NK-92 (cell line): Measurements from ENCODE around the gene ST13.
"Not testable (repeated sequence)": the region's sequence is repeated elsewhere in the genome, so short reads cannot be mapped to it uniquely, and the experiment has no call there.

Source experiments
- DNase-seq: peaks from one replicate; lab custom pipeline; 2025; ENCODE audit not compliant: unreplicated experiment; lab: John Stamatoyannopoulos, UW

Gene ST13

DNA sequence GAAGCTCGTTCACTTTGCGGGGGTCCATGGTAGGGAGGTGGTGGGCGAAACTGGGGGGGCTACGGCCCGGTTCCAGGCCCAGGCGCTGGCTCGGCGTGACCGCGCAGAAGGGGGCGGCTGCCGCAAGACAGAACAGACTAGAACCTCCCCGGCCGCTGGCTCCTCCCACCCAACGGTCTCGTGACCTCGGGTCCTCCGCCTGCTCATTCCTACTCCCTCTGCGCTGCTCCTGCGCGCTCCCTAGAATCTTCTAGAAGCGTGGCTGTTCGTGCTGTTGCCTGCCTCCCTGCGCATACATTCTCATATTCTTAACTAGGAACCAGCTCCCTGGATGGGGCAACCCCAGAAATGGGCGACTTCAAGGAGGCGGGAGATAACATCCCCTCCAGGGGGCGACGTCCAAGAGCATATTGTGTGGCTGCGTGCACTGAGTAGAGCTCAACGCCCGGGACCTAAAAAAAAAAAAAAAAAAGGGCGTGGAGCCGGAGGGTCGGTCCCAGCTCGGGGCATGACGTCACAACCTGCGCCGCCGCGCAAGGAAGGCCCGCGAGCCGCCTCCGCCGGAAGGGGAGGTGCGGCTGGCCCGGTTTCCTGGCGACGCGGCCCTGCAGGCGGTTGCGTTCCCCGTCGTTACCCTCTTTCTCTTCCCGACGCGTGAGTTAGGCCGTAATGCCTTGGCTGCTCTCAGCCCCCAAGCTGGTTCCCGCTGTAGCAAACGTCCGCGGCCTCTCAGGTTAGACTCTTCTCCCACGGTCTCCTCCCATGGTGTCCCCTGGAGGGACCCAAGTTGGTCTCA, at the start of gene ST13, which contains the start of gene XPNPEP3:
ST13 (minus strand) TSS at position 127 of the 796 bp plus-strand sequence; CDS start at position 28, 99 bp downstream.
XPNPEP3 (plus strand) TSS at position 636 of the 796 bp plus-strand sequence; CDS start at position 670, 34 bp downstream.
- peak; percentile 77 for DNase-seq

- no peak for DNase-seq
These were observed 47.7 kb upstream of the ST13 start for GRCh38 chr22:40904101-40904500.

GRCh38 chr22:40898850-40899357, 42.5 kb upstream of the ST13 start:
- no peak for DNase-seq

DNA sequence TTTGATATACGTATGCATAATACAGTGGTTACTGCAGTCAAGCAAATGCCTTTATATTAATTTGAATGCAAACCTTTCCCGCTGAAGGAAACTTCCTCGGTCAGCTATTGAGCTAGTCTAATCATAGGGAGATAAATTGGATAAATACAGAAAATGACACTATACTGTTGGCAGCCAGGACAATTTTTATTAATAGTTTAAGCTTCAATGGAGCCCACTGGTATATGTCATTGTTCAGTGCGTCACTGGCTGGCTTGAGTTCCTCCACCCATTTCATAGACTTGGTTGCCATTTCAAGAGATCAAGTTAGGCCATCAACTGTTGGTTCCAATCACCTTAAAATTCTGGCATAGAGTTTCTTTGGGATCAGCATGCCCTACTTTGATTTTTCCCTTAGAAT, 38.0 kb upstream of the ST13 start:
- no peak for DNase-seq

GRCh38 chr22:40890881-40891280, 34.4 kb upstream of the ST13 start:
- DNase-seq: no peak

- no peak for DNase-seq
These were observed 32.7 kb upstream of the ST13 start for GRCh38 chr22:40889116-40889515.

DNA sequence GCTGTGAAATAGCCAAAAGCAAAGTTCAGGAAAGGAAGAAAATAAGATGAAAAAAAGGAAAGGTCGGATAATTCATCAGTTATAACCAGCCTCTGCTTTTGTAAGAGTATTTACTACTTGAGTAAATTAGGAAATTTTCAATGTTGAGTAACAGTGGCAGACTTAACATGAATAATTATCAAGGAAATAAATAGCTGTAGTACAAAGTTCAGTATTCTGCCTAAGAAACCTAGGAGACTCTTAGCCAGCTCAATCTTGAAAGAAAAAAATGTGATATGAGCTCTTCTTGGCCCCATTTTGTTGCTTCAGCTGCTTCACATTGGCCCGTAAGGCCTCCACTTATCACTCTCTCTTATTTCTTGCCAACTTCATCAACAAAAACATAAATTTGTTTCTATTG, 22.5 kb upstream of the ST13 start:
- no peak for DNase-seq

- DNase-seq: no peak
These were observed 21.0 kb upstream of the ST13 start for GRCh38 chr22:40877488-40877887.

DNA sequence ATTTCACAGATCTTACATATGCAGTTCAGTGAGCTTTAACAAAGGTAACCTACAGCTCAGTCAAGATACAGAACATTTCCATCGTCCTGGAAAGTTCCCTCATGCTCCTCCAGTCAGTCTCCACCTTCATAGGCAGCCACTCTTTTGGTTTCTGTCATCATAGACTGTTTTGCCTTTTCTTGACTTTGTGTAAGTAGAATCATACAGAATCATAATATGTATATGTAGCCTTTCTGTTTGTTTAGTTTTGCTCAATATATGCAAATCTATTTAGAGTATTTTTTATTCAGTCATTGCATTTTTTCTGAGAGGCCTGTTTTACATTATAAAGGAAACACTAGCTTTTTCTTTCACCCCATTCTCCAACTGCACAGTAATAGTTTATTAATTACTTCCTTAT, 20.5 kb upstream of the ST13 start:
- DNase-seq: no peak

GRCh38 chr22:40875111-40875510, 18.7 kb upstream of the ST13 start:
- DNase-seq: no peak

- no peak for DNase-seq
These were observed 17.6 kb upstream of the ST13 start for GRCh38 chr22:40874016-40874415.

- DNase-seq: not testable (repeated sequence)
These were observed 11.9 kb upstream of the ST13 start for GRCh38 chr22:40868379-40868778.

GRCh38 chr22:40867109-40867508, 10.7 kb upstream of the ST13 start:
- no peak for DNase-seq

DNA sequence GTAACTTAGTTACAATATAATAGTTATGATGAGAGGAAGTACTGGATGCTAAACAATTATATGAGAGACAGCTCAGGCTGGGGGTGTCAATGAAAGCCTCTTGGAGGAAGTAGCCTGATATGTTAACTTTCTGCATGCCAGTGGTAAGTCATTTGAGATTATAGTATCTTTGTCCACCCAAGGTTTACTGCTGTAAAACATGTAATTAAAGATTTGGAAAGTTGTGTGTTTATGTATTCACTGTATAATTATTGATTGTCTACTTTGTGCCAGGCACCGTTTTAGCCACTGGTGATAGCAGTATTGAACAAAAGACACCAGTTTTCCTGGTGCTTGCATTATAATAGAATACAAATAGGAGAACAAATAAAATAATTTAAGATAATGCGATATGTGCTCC, 6.1 kb upstream of the ST13 start:
- no peak for DNase-seq

GRCh38 chr22:40862013-40862412, 5.6 kb upstream of the ST13 start, which contains the start of gene DNAJB7:
Gene DNAJB7 (minus strand): TSS chr22:40862113. CDS start chr22:40861994, 119 bp downstream.
- no peak for DNase-seq

- DNase-seq: no peak
These were observed 943 bp upstream of the ST13 start for GRCh38 chr22:40857309-40857855.

- no peak for DNase-seq
These were observed 393 bp downstream of the ST13 start for GRCh38 chr22:40855979-40856512.

GRCh38 chr22:40855071-40855978, 1.1 kb downstream of the ST13 start:
- DNase-seq: no peak

DNA sequence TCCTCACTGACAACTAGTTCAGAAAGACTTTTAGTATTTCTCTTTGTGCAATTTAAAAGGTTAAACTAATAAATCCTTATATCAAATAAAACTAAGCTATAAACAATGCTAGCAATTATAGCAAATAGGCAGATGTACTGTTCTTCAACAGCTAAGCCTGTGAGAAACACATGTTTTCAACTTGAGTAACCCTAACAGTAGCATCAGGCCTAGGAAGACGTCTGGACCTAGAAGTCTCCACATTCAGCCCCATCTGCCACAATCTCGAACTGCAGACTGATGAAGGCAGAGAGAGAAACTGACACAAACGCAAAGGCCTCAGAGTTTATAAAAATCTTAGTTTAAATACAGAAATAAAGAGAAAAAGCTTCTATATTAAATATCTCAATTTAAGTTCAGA, 2.5 kb downstream of the ST13 start:
- no peak for DNase-seq

DNA sequence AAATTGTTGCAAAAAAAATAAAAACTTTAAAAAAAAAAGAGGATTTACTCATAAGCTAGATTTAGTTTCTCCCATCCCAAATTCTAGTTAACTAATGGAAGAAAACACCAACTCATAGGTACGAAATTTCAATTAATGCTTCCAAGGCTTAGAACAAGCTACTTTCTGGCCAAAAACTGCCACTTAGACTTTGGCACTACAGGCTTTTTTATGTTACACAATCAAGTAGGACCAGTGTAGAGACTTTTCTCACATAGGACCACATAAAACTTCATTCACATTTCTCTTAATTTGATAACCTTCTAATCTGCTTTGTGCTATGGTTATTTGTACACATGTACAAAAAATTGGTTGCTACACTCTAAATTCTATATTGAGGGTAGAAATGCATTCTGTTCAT, 3.1 kb downstream of the ST13 start:
- no peak for DNase-seq

DNA sequence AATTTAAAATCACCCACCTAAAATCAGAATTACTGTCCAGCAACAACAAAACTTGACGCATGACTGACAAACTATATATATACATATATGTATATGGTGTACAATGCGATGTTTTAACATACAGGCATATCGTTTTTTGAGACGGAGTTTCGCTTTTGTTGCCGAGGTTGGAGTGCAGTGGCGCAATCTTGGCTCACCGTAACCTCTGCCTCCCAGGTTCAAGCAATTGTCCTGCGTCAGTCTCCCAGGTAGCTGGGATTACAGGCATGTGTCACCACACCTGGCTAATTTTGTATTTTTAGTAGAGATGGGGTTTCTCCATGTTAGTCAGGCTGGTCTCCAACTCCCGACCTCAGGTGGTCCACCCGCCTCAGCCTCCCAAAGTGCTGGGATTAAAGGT, 10.6 kb downstream of the ST13 start:
- not testable (repeated sequence) for DNase-seq
